Measurements from ENCODE around the gene SLC37A1. TPM values are rescaled to one million over a fixed set of nuclear protein-coding genes. Genes with fewer than 3 reads are reported as not detected.

The SLC37A1 gene
- total and polyA plus RNA-seq, 9 of the 15 experiments (the other 6 are each of a cell fraction or from before 2014, with no cell fraction given), result 0.06 to 3.4 (median 0.40) TPM

DNA sequence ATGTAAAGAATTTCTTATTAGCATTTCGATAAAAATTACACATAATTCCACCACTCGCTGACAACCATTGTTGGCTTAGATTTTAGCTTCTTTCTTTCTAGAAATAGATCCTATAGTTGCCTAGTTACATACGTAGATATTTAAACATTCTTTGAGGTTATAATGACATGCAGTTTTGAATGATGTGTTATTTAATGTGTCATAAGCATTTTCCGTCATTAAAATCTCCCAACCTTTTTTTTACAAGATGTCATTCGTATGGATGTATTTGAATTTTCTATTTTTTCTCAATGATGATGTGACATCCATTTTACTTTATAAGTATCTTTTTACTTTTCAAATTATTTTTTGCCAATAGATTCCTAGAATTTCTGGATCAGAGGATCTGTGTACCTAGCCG lies 44.7 kb downstream of the SLC37A1 start:
- no peak overlapping the region for H3K27ac ChIP-seq (ENCODE audit: extremely low read depth, low read depth, low read length)
- no peak overlapping the region for H3K4me2 ChIP-seq (ENCODE audit: insufficient read depth, low read length)
- H3K4me3 ChIP-seq, result no peak overlapping the region
- peaks cover 2 to 17% of the 10 kb centered on the region in 2 experiments; a peak in 3 of 5 replicates for H3K27me3 ChIP-seq (ENCODE audit: control insufficient read depth in 2 of 2, insufficient read depth in 2 of 2, low read length in 2 of 2)
- no TSS peak for BruUV-seq (replicated peaks)
- CTCF ChIA-PET (ENCODE audit: low intra/inter-chr PET ratio), result no interaction called here
- H3K4me1 ChIP-seq (replicated peaks in 1 of 2; ENCODE audit: control insufficient read depth in 2 of 2, insufficient read depth in 2 of 2, low read length in 2 of 2), result peaks cover 27 to 35% of the 10 kb centered on the region in 2 experiments
- TF ChIP-seq ZNF316 (IDR thresholded peaks at IDR 0.05), result peak; percentile 54
- no peak for TF ChIP-seq CBX1 (IDR thresholded peaks at IDR 0.05; ENCODE audit: low read depth)
- H3K36me3 ChIP-seq (ENCODE audit: control insufficient read depth, insufficient read depth, low read length), result no peaks in the 10 kb centered on the region
- ATAC-seq (no peak), DNase-seq (ENCODE audit: extremely low read depth in 1 of 4, low spot score in 3 of 4) (no peak), FAIRE-seq (no peak)
- POLR2A ChIA-PET, result interaction anchor here (0.6 to 1.0 kb wide), 2 partner anchors 9 to 810 kb away, joined by 3 read pairs; no protein-coding TSS in a partner anchor
- no peaks in the 10 kb centered on the region for H3K79me2 ChIP-seq (ENCODE audit: control insufficient read depth, insufficient read depth, low read length)
- intact Hi-C loops (cut with micrococcal nuclease) (no loop called here), in situ Hi-C loops (cut with MboI) (no loop called here)
- 0 out of 2 replicates have a peak overlapping the region, but pooled peaks have one; percentile 46 for H2AFZ ChIP-seq (ENCODE audit: low read depth, low read length)
- 35% methylated on average over 6 of the region's 6 CpGs for WGBS (ENCODE audit: insufficient coverage, low coverage, missing lambda C conversion rate)
- no peak overlapping the region for H3K9ac ChIP-seq (ENCODE audit: insufficient read depth in 1 of 2, low read depth in 2 of 2, low read length in 2 of 2)
- no peaks in the 10 kb centered on the region for H3K9me1 ChIP-seq (ENCODE audit: control insufficient read depth, insufficient read depth, low read length)
- H3K9me3 ChIP-seq (replicated peaks; ENCODE audit: control insufficient read depth, insufficient read depth, low read depth, low read length), result no peaks in the 10 kb centered on the region
- no peaks in the 10 kb centered on the region for H4K20me1 ChIP-seq (replicated peaks; ENCODE audit: control insufficient read depth, insufficient read depth, low read length)

DNA sequence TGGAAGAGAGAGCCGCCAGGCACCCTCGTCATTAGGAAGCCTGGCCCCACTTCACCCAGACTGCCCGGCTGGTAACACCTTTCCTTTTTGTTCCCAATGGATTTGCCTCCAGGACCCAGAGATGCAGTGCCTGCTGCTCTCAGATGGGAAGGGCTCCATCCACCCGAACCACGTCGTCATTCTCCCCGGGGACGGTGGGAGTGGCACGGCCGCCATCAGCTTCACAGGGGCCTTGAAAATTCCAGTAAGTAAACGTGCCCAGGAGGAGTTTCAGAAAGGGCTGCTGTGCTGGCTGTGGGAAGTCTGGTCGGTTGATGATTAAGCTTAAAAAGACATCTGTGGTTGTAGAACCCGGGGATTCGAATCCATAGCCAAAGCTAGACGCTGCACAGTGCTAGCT lies 45.2 kb downstream of the SLC37A1 start:
- Histone ChIP-seq H3K4me3 (no peak overlapping the region), H3K9ac (ENCODE audit: insufficient read depth in 1 of 2, low read depth in 2 of 2, low read length in 2 of 2) (peak overlapping the region in 1 of 2 experiments; percentile 54; a peak in 1 of 4 replicates), H3K9me1 (ENCODE audit: control insufficient read depth, insufficient read depth, low read length) (no peaks in the 10 kb centered on the region), H4K20me1 (replicated peaks; ENCODE audit: control insufficient read depth, insufficient read depth, low read length) (no peaks in the 10 kb centered on the region), H3K4me1 (replicated peaks in 1 of 2; ENCODE audit: control insufficient read depth in 2 of 2, insufficient read depth in 2 of 2, low read length in 2 of 2) (peaks cover 24 to 35% of the 10 kb centered on the region in 2 experiments), H3K79me2 (ENCODE audit: control insufficient read depth, insufficient read depth, low read length) (no peaks in the 10 kb centered on the region), H3K4me2 (ENCODE audit: insufficient read depth, low read length) (no peak overlapping the region), H3K36me3 (ENCODE audit: control insufficient read depth, insufficient read depth, low read length) (no peaks in the 10 kb centered on the region), H3K9me3 (replicated peaks; ENCODE audit: control insufficient read depth, insufficient read depth, low read depth, low read length) (no peaks in the 10 kb centered on the region), H2AFZ (ENCODE audit: low read depth, low read length) (peak overlapping the region; percentile 46; the same call in 1 of the 2 replicates), H3K27ac (ENCODE audit: extremely low read depth, low read depth, low read length) (no peak overlapping the region), H3K27me3 (ENCODE audit: control insufficient read depth in 2 of 2, insufficient read depth in 2 of 2, low read length in 2 of 2) (peaks cover 5 to 19% of the 10 kb centered on the region in 2 experiments; a peak in 3 of 5 replicates)
- in situ Hi-C loops (cut with MboI), result no loop called here
- TF ChIP-seq, protein P1, sequence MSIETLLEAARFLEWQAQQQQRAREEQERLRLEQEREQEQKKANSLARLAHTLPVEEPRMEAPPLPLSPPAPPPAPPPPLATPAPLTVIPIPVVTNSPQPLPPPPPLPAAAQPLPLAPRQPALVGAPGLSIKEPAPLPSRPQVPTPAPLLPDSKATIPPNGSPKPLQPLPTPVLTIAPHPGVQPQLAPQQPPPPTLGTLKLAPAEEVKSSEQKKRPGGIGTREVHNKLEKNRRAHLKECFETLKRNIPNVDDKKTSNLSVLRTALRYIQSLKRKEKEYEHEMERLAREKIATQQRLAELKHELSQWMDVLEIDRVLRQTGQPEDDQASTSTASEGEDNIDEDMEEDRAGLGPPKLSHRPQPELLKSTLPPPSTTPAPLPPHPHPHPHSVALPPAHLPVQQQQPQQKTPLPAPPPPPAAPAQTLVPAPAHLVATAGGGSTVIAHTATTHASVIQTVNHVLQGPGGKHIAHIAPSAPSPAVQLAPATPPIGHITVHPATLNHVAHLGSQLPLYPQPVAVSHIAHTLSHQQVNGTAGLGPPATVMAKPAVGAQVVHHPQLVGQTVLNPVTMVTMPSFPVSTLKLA (conservative IDR thresholded peaks at IDR 0.05), result no peak
- 25% methylated on average over 15 of the region's 15 CpGs for WGBS (ENCODE audit: insufficient coverage, low coverage, missing lambda C conversion rate)
- DNase-seq (ENCODE audit: extremely low read depth in 1 of 4, low spot score in 3 of 4), result no peak
- ATAC-seq, result no peak
- BruUV-seq (replicated peaks), result no TSS peak
- intact Hi-C loops (cut with micrococcal nuclease), result no loop called here
- CTCF ChIA-PET (ENCODE audit: low intra/inter-chr PET ratio), result no interaction called here
- no peak for FAIRE-seq
- POLR2A ChIA-PET, result interaction anchor here (0.6 to 1.0 kb wide), 2 partner anchors 10 to 811 kb away, joined by 3 read pairs; no protein-coding TSS in a partner anchor

All from K562 (cell line).